ENCODE measurements around the gene THSD7A. TPM values are rescaled to one million over a fixed set of nuclear protein-coding genes. Genes with fewer than 3 reads are reported as not detected.

The THSD7A gene
- total and polyA plus RNA-seq, 2 of the 8 experiments (the other 6 are each of a cell fraction or from before 2014, with no cell fraction given) = 0.44 to 1.2 TPM

DNA sequence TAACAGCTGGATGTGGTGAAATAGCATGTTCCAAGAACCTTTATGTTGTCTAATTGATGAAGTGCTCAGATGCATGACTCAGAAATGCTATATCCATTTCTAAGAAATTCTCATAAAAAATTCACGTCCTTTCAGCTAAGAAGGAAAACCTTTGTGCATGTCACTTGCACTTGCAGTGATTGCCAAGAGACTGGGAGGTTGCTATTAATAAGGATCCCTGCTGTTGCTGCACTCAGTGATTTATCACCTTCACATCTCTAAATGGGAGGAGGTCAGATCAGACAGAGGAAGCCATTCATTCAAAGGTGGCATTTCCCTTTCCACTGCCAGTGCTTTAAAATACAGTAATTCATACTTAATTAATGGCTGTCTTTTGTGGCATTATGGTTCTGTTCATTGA, 89.5 kb downstream of the THSD7A start:
- Histone ChIP-seq H3K4me1 (replicated peaks in 1 of 4; ENCODE audit: control insufficient read depth in 3 of 4, insufficient read depth in 4 of 4, low read length in 3 of 4) (no peaks in the 10 kb centered on the region), H3K14ac (ENCODE audit: insufficient read length) (no peak overlapping the region), H4K91ac (replicated peaks; ENCODE audit: insufficient read length, low read length) (no peak overlapping the region), H3K4me2 (ENCODE audit: insufficient read depth in 1 of 2, low read depth in 2 of 2, low read length in 2 of 2) (no peak overlapping the region), H3K9me3 (ENCODE audit: insufficient read depth in 2 of 2, low read depth in 1 of 2, low read length in 1 of 2) (no peaks in the 10 kb centered on the region), H3K79me2 (ENCODE audit: control insufficient read depth in 1 of 2, insufficient read depth in 2 of 2, low read length in 2 of 2) (no peaks in the 10 kb centered on the region), H2BK5ac (ENCODE audit: low read depth, low read length) (no peak overlapping the region), H3K27me3 (replicated peaks in 1 of 4; ENCODE audit: control insufficient read depth in 3 of 4, extremely low read depth in 1 of 4, insufficient read depth in 3 of 4, low read length in 3 of 4) (no peaks in the 10 kb centered on the region), H3K79me1 (ENCODE audit: low read depth, low read length) (no peaks in the 10 kb centered on the region), H2BK120ac (replicated peaks; ENCODE audit: low read depth, low read length) (no peak overlapping the region), H2AFZ (ENCODE audit: low read length) (no peak overlapping the region), H3K23ac (ENCODE audit: insufficient read length) (no peak overlapping the region), H2BK12ac (ENCODE audit: low read depth, low read length) (no peak overlapping the region), H2AK5ac (ENCODE audit: low read depth, low read length) (no peak overlapping the region), H3K18ac (ENCODE audit: extremely low read depth, low read length) (no peak overlapping the region), H4K20me1 (replicated peaks in 1 of 2; ENCODE audit: control insufficient read depth in 1 of 2, insufficient read depth in 2 of 2, low read length in 2 of 2) (no peaks in the 10 kb centered on the region), H3K36me3 (ENCODE audit: control insufficient read depth in 2 of 4, insufficient read depth in 4 of 4, low read length in 3 of 4) (no peaks in the 10 kb centered on the region), H3K4me3 (ENCODE audit: extremely low read depth in 1 of 4, insufficient read depth in 2 of 4, low read depth in 3 of 4, low read length in 4 of 4) (no peak overlapping the region), H3K4ac (replicated peaks; ENCODE audit: insufficient read length, low read depth, low read length) (no peak overlapping the region), H4K5ac (ENCODE audit: insufficient read length, low read depth, low read length) (no peak overlapping the region), H3K9ac (replicated peaks in 1 of 4; ENCODE audit: extremely low read depth in 1 of 4, low read depth in 3 of 4, low read length in 3 of 4) (no peak overlapping the region), H4K8ac (ENCODE audit: extremely low read depth, insufficient read depth, low read length) (no peak overlapping the region), H2BK20ac (ENCODE audit: low read length) (no peak overlapping the region), H3K23me2 (ENCODE audit: low read depth, low read length) (no peaks in the 10 kb centered on the region), H3K27ac (ENCODE audit: low read depth, low read length) (no peak overlapping the region), H3K56ac (replicated peaks; ENCODE audit: insufficient read length, low read depth, low read length) (no peak overlapping the region), H2BK15ac (ENCODE audit: low read length) (no peak overlapping the region)
- FAIRE-seq = no peak
- POLR2A ChIA-PET (ENCODE audit: partially characterized antibody) = no interaction called here
- WGBS, 2 experiments (ENCODE audit: extremely low coverage in 1 of 2, insufficient coverage in 1 of 2, insufficient read length in 1 of 2, insufficient replicate concordance in 2 of 2, low coverage in 1 of 2, low lambda C conversion rate in 2 of 2, missing lambda C conversion rate in 1 of 2) = 81% methylated on average over 1 of the region's 1 CpG; no CpG with 5 or more reads in 1 of the 2 experiments
- no peak for TF ChIP-seq SP2 (IDR thresholded peaks at IDR 0.05; ENCODE audit: low read length)
- no peak for TF ChIP-seq TEAD4 (IDR thresholded peaks at IDR 0.05; ENCODE audit: low read depth, low read length)
- no peak for DNase-seq (ENCODE audit: low read depth in 1 of 2, low spot score in 2 of 2)
- CTCF ChIA-PET (ENCODE audit: partially characterized antibody) = interaction anchor here (0.8 to 1.0 kb wide), 2 partner anchors 88 to 91 kb away, joined by 3 read pairs; no protein-coding TSS in a partner anchor

Measured in H1 (cell line).